Thyroid gland (tissue), 4 donors: ENCODE measurements around the gene ROGDI.

ENCODE experiments used
- POLR2A ChIP-seq, 2 donors: fragments of 450-650 bp; IDR thresholded peaks; one replicate each; pipeline ENCODE4 v1.6.1; 2017; ENCODE audit warnings: antibody characterized with exemption in 2 of 2, mild to moderate bottlenecking in 2 of 2, moderate library complexity in 1 of 2
- TF ChIP-seq, protein P1 (sequence below), 6 experiments: fragments of 200-600 bp in 3 of 6; fragments of 450-650 bp in 3 of 6; sonication (generic) in 3 of 6; IDR thresholded peaks; one replicate each; pipeline ENCODE4 v1.5.1; 2016 to 2019; ENCODE audit warnings: antibody characterized with exemption in 6 of 6, mild to moderate bottlenecking in 2 of 6, inconsistent platforms in 1 of 6, moderate library complexity in 1 of 6

DNA sequence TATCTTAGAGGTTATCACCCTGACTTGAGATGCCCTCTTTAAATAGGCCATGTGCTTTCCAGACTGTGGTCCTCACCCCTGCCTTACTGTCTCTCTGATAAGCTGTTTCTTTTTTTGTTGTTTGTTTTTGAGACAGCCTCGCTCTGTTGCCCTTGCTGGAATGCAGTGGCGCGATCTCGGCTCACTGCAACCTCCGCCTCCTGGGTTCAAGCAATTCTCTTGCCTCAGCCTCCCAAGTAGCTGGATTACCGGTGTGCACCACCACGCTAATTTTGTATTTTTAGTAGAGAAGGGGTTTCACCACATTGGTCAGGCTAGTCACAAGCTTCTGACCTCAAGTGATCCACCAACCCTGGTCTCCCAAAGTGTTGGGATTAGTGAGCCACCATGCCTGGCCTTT lies 13.5 kb downstream of the ROGDI start:
- TF ChIP-seq POLR2A (IDR thresholded peaks at IDR 0.05), result no peak
- TF ChIP-seq, protein P1, sequence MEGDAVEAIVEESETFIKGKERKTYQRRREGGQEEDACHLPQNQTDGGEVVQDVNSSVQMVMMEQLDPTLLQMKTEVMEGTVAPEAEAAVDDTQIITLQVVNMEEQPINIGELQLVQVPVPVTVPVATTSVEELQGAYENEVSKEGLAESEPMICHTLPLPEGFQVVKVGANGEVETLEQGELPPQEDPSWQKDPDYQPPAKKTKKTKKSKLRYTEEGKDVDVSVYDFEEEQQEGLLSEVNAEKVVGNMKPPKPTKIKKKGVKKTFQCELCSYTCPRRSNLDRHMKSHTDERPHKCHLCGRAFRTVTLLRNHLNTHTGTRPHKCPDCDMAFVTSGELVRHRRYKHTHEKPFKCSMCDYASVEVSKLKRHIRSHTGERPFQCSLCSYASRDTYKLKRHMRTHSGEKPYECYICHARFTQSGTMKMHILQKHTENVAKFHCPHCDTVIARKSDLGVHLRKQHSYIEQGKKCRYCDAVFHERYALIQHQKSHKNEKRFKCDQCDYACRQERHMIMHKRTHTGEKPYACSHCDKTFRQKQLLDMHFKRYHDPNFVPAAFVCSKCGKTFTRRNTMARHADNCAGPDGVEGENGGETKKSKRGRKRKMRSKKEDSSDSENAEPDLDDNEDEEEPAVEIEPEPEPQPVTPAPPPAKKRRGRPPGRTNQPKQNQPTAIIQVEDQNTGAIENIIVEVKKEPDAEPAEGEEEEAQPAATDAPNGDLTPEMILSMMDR (IDR thresholded peaks at IDR 0.05), result no peak
